Measurements from ENCODE around the gene ZFYVE1. TPM values are rescaled to one million over a fixed set of nuclear protein-coding genes. Genes with fewer than 3 reads are reported as not detected.
"Not testable (repeated sequence)": the region's sequence is repeated elsewhere in the genome, so short reads cannot be mapped to it uniquely, and the experiment has no call there.

The ZFYVE1 gene
- total and polyA plus RNA-seq, 2 of the 13 experiments (the other 11 are each of a cell fraction or from before 2014, with no cell fraction given) = 2.6 to 5.3 TPM

- H4K20me1 ChIP-seq (ENCODE audit: insufficient read depth, low read length); H2AFZ ChIP-seq (ENCODE audit: low read length); FAIRE-seq; H3K79me2 ChIP-seq (ENCODE audit: insufficient read depth, low read length); H3K4me3 ChIP-seq (replicated peaks in 1 of 3; ENCODE audit: insufficient read depth in 1 of 3, low read depth in 2 of 3, low read length in 3 of 3); H3K36me3 ChIP-seq (replicated peaks in 1 of 2; ENCODE audit: control insufficient read depth in 1 of 2, insufficient read depth in 2 of 2, low read length in 2 of 2); H3K27ac ChIP-seq (ENCODE audit: extremely low read length, insufficient read depth, low read length); POLR2A ChIA-PET; intact Hi-C loops (cut with micrococcal nuclease; ENCODE audit: unreplicated experiment); DNase-seq (ENCODE audit: low spot score); H3K4me1 ChIP-seq (ENCODE audit: insufficient read depth, low read length); CTCF ChIA-PET (ENCODE audit: low intra/inter-chr PET ratio, low total read pairs); H3K9me3 ChIP-seq (ENCODE audit: low read length); H3K9ac ChIP-seq (ENCODE audit: insufficient read depth, low read depth, low read length); BruUV-seq (replicated peaks); H3K4me2 ChIP-seq (ENCODE audit: low read depth, low read length); H3K27me3 ChIP-seq (ENCODE audit: control insufficient read depth in 1 of 2, insufficient read depth in 2 of 2, low read length in 2 of 2): not testable (repeated sequence)
- WGBS (ENCODE audit: low lambda C conversion rate) = 56% methylated on average over 9 of the region's 9 CpGs
- in situ Hi-C loops (cut with HindIII; ENCODE audit: extremely low pct_ligation_motif_present, low pct_unique_long_range_greater_than_20kb) = loop anchor here (25.0 kb wide), 1 partner anchor 425 kb away; the partner anchor contains the start of gene NUMB
- ATAC-seq = peak; percentile 31; the same call in 1 of the 3 replicates
Observed at GRCh38 chr14:73036706-73037450, 10.0 kb upstream of the ZFYVE1 start.

- in situ Hi-C loops (cut with HindIII; ENCODE audit: extremely low pct_ligation_motif_present, low pct_unique_long_range_greater_than_20kb) (loop anchor here (25.0 kb wide), 1 partner anchor 434 kb away; the partner anchor contains the start of gene NUMB), intact Hi-C loops (cut with micrococcal nuclease; ENCODE audit: unreplicated experiment) (no loop called here)
- no peak for TF ChIP-seq CC2D1A (CRISPR knock-in tag; IDR thresholded peaks at IDR 0.05)
- TF ChIP-seq ZNF619 (CRISPR knock-in tag; IDR thresholded peaks at IDR 0.05) = no peak
- no peak for TF ChIP-seq CTCF (CRISPR knock-in tag; IDR thresholded peaks at IDR 0.05)
- no peak for TF ChIP-seq PCBP1 (IDR thresholded peaks at IDR 0.05; ENCODE audit: borderline replicate concordance, low read depth, low read length)
- no peak for TF ChIP-seq HNRNPUL1 (IDR thresholded peaks at IDR 0.05; ENCODE audit: low read depth, low read length)
- no peak for TF ChIP-seq ZNF367 (CRISPR knock-in tag; IDR thresholded peaks at IDR 0.05; ENCODE audit: borderline replicate concordance)
- TF ChIP-seq POGK (CRISPR knock-in tag; conservative IDR thresholded peaks at IDR 0.05) = no peak
- TF ChIP-seq HOXA5 (CRISPR knock-in tag; IDR thresholded peaks at IDR 0.05) = no peak
- no peak for TF ChIP-seq PRPF4 (IDR thresholded peaks at IDR 0.05; ENCODE audit: low read depth, low read length, poor library complexity, severe bottlenecking)
- TF ChIP-seq ESRRA (CRISPR knock-in tag; IDR thresholded peaks at IDR 0.05; ENCODE audit: low read depth) = no peak
- no peak for TF ChIP-seq ISX (CRISPR knock-in tag; conservative IDR thresholded peaks at IDR 0.05)
- no peak for TF ChIP-seq SP5 (CRISPR knock-in tag; IDR thresholded peaks at IDR 0.05; ENCODE audit: borderline replicate concordance, low read depth)
- TF ChIP-seq HOMEZ (CRISPR knock-in tag; IDR thresholded peaks at IDR 0.05; ENCODE audit: low read depth) = no peak
Observed at GRCh38 chr14:73027984-73028383, 1.1 kb upstream of the ZFYVE1 start.

More at GRCh38 chr14:73027984-73028383, 1.1 kb upstream of the ZFYVE1 start:
- Histone ChIP-seq H3K4me1 (ENCODE audit: insufficient read depth, low read length) (peaks cover 18% of the 10 kb centered on the region), H3K4me2 (ENCODE audit: low read depth, low read length) (peak overlapping the region; percentile 78), H3K4me3 (replicated peaks in 1 of 3; ENCODE audit: insufficient read depth in 1 of 3, low read depth in 2 of 3, low read length in 3 of 3) (peak overlapping the region in 1 of 3 experiments; percentile 97; a peak in 2 of 6 replicates), H3K9ac (ENCODE audit: insufficient read depth, low read depth, low read length) (no peak overlapping the region; the same call in 1 of the 2 replicates), H3K27ac (ENCODE audit: extremely low read length, insufficient read depth, low read length) (no peak overlapping the region), H4K20me1 (ENCODE audit: insufficient read depth, low read length) (no peaks in the 10 kb centered on the region), H2AFZ (ENCODE audit: low read length) (peak overlapping the region; percentile 99), H3K79me2 (ENCODE audit: insufficient read depth, low read length) (no peaks in the 10 kb centered on the region), H3K9me3 (ENCODE audit: low read length) (no peaks in the 10 kb centered on the region), H3K27me3 (ENCODE audit: control insufficient read depth in 1 of 2, insufficient read depth in 2 of 2, low read length in 2 of 2) (no peaks in the 10 kb centered on the region), H3K36me3 (replicated peaks in 1 of 2; ENCODE audit: control insufficient read depth in 1 of 2, insufficient read depth in 2 of 2, low read length in 2 of 2) (peaks cover 0 to 6% of the 10 kb centered on the region in 2 experiments; a peak in 2 of 5 replicates)
- ATAC-seq (no peak), DNase-seq (ENCODE audit: low spot score) (no peak), FAIRE-seq (no peak)
- no TSS peak for BruUV-seq (replicated peaks)
- CTCF ChIA-PET (ENCODE audit: low intra/inter-chr PET ratio, low total read pairs) = no interaction called here
- POLR2A ChIA-PET = interaction anchor here (2.7 kb wide), 1 partner anchor 31 kb away, joined by 38 read pairs; the partner anchor contains the start of gene RBM25

Data from HepG2 (cell line).